ENCODE measurements around the gene TNFRSF1A.

- TF ChIP-seq CTCF (IDR thresholded peaks at IDR 0.05; ENCODE audit: poor library complexity, severe bottlenecking), result no peak
- TF ChIP-seq TAF1 (IDR thresholded peaks at IDR 0.05; ENCODE audit: low read depth), result no peak
- TF ChIP-seq POLR2AphosphoS5 (IDR thresholded peaks at IDR 0.05), result no peak
Observed at GRCh38 chr12:6292606-6293005, 49.3 kb downstream of the TNFRSF1A start.
